H1 (cell line): ENCODE results near the gene VAPA.

Experiments
- ASH2L ChIP-seq: fragments of 200-600, 300-600 bp; sonication (generic); IDR thresholded peaks from one replicate; pipeline ENCODE4 v1.7.1; 2017; ENCODE audit warnings: low read length
- CHD7 ChIP-seq: fragments of 300-600 bp; sonication (generic); IDR thresholded peaks from 2 replicates; pipeline ENCODE4 v1.7.1; 2012; ENCODE audit warnings: low read length, moderate library complexity, mild to moderate bottlenecking, inconsistent platforms; ENCODE audit not compliant: insufficient replicate concordance
- CREB1 ChIP-seq: IDR thresholded peaks from 2 replicates; pipeline ENCODE4 v1.6.1; 2012; ENCODE audit warnings: inconsistent platforms
- CTCF ChIP-seq, 3 experiments: IDR thresholded peaks; 1 replicate in 2 of 3; 2 replicates in 1 of 3; pipeline versions ENCODE4 v1.5.1 to v1.6.1; 2011; ENCODE audit warnings: low read length in 3 of 3, mild to moderate bottlenecking in 3 of 3, inconsistent platforms in 2 of 3, low read depth in 1 of 3, moderate library complexity in 1 of 3; ENCODE audit not compliant: insufficient read depth in 1 of 3; ENCODE audit errors: control extremely low read depth in 1 of 3
- EP300 ChIP-seq, 2 experiments: IDR thresholded peaks; 1 replicate in 1 of 2; 2 replicates in 1 of 2; pipeline ENCODE4 v1.6.1; 2011 to 2012; ENCODE audit warnings: low read depth in 2 of 2, low read length in 2 of 2, mild to moderate bottlenecking in 2 of 2, borderline replicate concordance in 1 of 2, inconsistent platforms in 1 of 2, moderate library complexity in 1 of 2
- HDAC2 ChIP-seq, 2 experiments: fragments of 300-600 bp in 1 of 2; sonication (generic) in 1 of 2; IDR thresholded peaks; 2 replicates each; pipeline ENCODE4 v1.6.1; 2011 to 2012; ENCODE audit warnings: low read depth in 2 of 2, low read length in 2 of 2, mild to moderate bottlenecking in 2 of 2, moderate library complexity in 2 of 2, borderline replicate concordance in 1 of 2, inconsistent platforms in 1 of 2
- KDM1A ChIP-seq: fragments of 200-600, 300-600 bp; sonication (generic); IDR thresholded peaks from 2 replicates; pipeline ENCODE4 v1.7.1; 2016; ENCODE audit warnings: mild to moderate bottlenecking, low read length, borderline replicate concordance
- POLR2A ChIP-seq, 2 experiments: IDR thresholded peaks; 1 replicate in 1 of 2; 2 replicates in 1 of 2; pipeline ENCODE4 v1.6.1; 2011; ENCODE audit warnings: low read depth in 2 of 2, low read length in 2 of 2, mild to moderate bottlenecking in 2 of 2; ENCODE audit errors: control extremely low read depth in 1 of 2
- RAD21 ChIP-seq, 2 experiments: IDR thresholded peaks in 1 of 2; conservative IDR thresholded peaks in 1 of 2; 2 replicates each; pipeline ENCODE4 v1.6.1; 2011; ENCODE audit warnings: low read depth in 2 of 2, low read length in 2 of 2, improper control_type of control experiment in 1 of 2, inconsistent platforms in 1 of 2, mild to moderate bottlenecking in 1 of 2, moderate library complexity in 1 of 2
- RNF2 ChIP-seq: fragments of 200-900, 300-1000 bp; sonication (generic); IDR thresholded peaks from 2 replicates; pipeline ENCODE4 v1.7.1; 2016; ENCODE audit warnings: borderline replicate concordance, low read depth, mild to moderate bottlenecking, antibody characterized with exemption, low read length; ENCODE audit not compliant: poor library complexity, severe bottlenecking; ENCODE audit errors: missing control alignments
- SIX5 ChIP-seq: IDR thresholded peaks from 2 replicates; pipeline ENCODE4 v1.6.1; 2011; ENCODE audit warnings: mild to moderate bottlenecking, low read depth, low read length
- SP2 ChIP-seq: IDR thresholded peaks from 2 replicates; pipeline ENCODE4 v1.6.1; 2012; ENCODE audit warnings: mild to moderate bottlenecking, low read length, inconsistent platforms
- TAF7 ChIP-seq: optimal IDR thresholded peaks from 2 replicates; pipeline ENCODE3; 2011; ENCODE audit warnings: low read depth, mild to moderate bottlenecking, inconsistent platforms, low read length, moderate library complexity, borderline replicate concordance
- ZNF274 ChIP-seq: IDR thresholded peaks from 2 replicates; pipeline ENCODE4 v1.7.0; 2012; ENCODE audit warnings: low read length, borderline replicate concordance; ENCODE audit errors: extremely low read depth

- TF ChIP-seq POLR2A (IDR thresholded peaks at IDR 0.05; ENCODE audit: control extremely low read depth in 1 of 2, low read depth in 2 of 2, low read length in 2 of 2) (no peak), HDAC2 (IDR thresholded peaks at IDR 0.05; ENCODE audit: borderline replicate concordance in 1 of 2, low read depth in 2 of 2, low read length in 2 of 2) (no peak), ZNF274 (no peak), CREB1 (no peak), CTCF (IDR thresholded peaks at IDR 0.05; ENCODE audit: control extremely low read depth in 1 of 3, insufficient read depth in 1 of 3, low read depth in 1 of 3, low read length in 3 of 3) (no peak), ASH2L (no peak), TAF7 (no peak), SP2 (no peak), SIX5 (no peak), CHD7 (no peak), RNF2 (no peak), KDM1A (no peak), RAD21 (IDR thresholded peaks at IDR 0.05 in 1 of 2, conservative IDR thresholded peaks at IDR 0.05 in 1 of 2; ENCODE audit: low read depth in 2 of 2, low read length in 2 of 2) (no peak), EP300 (IDR thresholded peaks at IDR 0.05; ENCODE audit: borderline replicate concordance in 1 of 2, low read depth in 2 of 2, low read length in 2 of 2) (no peak)
Measured at GRCh38 chr18:9926223-9926894, 12.5 kb downstream of the VAPA start.
